ENCODE measurements around the gene CIART. TPM values are rescaled to one million over a fixed set of nuclear protein-coding genes. Genes with fewer than 3 reads are reported as not detected.
"Not testable (repeated sequence)": the region's sequence is repeated elsewhere in the genome, so short reads cannot be mapped to it uniquely, and the experiment has no call there.

CIART gene, protein sequence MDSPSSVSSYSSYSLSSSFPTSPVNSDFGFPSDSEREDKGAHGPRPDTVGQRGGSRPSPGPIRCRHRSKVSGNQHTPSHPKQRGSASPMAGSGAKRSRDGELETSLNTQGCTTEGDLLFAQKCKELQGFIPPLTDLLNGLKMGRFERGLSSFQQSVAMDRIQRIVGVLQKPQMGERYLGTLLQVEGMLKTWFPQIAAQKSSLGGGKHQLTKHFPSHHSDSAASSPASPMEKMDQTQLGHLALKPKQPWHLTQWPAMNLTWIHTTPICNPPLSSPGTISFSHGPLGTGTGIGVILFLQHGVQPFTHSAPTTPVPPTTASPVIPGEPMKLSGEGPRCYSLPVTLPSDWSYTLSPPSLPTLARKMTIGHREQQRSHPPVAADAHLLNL
- not detected in 2 replicates for total RNA-seq (2014; rRNA removed; shearing (Covaris generic))

- no peaks in the 10 kb centered on the region for H3K9me3 ChIP-seq (replicated peaks)
- no peak for DNase-seq
- no peaks in the 10 kb centered on the region; the same call in 1 of the 2 replicates for H3K27me3 ChIP-seq
- H3K4me1 ChIP-seq = no peaks in the 10 kb centered on the region
- H3K4me3 ChIP-seq = no peak within 1 kb of the TSS
- no peaks in the 10 kb centered on the region for H3K36me3 ChIP-seq
- no peak within 1 kb of the TSS for H3K27ac ChIP-seq
These were observed at the start of gene CIART for GRCh38 chr1:150281758-150282557. Gene CIART (plus strand): TSS chr1:150282554. CDS start chr1:150283268, 714 bp downstream.

GRCh38 chr1:150232921-150233320 lies 49.4 kb upstream of the CIART start:
- not testable (repeated sequence) for H3K27me3 ChIP-seq; H3K27ac ChIP-seq; H3K4me3 ChIP-seq; DNase-seq; H3K4me1 ChIP-seq; H3K9me3 ChIP-seq (replicated peaks)
- H3K36me3 ChIP-seq = peaks cover 21% of the 10 kb centered on the region

DNA sequence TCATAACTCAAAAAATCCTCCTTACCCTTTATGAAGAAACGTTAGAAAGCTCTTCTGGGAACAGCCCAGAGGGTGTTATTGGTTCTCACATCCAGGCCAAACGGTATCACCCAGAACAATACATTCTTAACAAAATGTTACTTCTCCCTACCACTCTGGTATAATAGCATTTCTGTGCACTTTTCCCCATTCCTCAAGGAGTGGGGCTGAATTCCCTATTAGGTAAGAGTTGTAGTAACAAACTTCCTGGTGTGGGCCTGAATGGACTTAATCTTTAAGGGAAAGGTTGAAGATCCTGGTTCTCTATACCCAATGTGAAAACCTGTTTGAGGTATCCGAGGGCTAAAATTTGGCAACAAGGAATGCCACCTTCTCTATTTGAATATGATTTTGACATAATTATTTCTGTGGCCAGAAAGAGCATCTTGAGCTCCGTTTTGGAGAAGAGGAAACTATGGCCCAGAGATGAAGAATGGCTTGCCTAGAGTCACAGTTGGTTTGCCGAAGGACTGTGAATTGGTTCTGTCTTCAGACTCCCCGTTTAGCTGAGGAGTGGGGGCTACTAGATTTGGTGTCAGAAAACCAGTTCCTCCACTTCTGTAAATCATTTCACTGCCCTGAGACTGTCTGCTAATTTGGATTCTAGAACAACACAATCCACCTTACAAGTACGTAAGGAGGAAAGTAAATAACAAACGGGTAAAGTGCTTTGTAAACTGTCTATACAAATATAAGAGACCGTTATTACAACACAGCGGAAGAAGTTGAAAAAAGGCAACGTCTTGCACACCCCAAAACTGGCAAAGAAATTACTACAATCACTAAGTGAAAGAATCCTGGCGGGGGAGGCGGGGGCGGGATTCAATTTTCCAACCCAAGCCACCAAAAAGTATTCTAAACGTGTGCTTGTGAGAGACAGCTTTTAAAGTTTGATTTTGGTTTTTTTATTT lies 48.7 kb upstream of the CIART start:
- Histone ChIP-seq H3K4me1 (no peaks in the 10 kb centered on the region), H3K9me3 (replicated peaks) (no peaks in the 10 kb centered on the region), H3K27ac (no peak overlapping the region), H3K36me3 (peaks cover 16% of the 10 kb centered on the region), H3K4me3 (peak overlapping the region; percentile 77), H3K27me3 (no peaks in the 10 kb centered on the region)
- DNase-seq = no peak

DNA sequence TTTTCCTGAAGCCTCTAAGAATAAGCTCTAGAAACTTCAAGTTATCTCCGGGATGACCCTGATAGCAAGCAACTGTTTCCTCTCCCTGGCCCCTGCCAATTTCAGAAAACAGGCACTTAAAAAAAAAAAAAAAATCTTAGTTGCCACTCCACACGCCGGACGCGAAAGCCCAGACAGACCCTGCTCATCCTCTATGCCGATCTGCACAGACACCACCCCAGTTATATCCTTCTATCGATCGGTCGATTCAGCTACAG lies 48.1 kb upstream of the CIART start:
- Histone ChIP-seq H3K36me3 (peaks cover 12% of the 10 kb centered on the region), H3K4me1 (no peaks in the 10 kb centered on the region), H3K27me3 (no peaks in the 10 kb centered on the region), H3K9me3 (replicated peaks) (no peaks in the 10 kb centered on the region), H3K4me3 (peak overlapping the region; percentile 77), H3K27ac (peak overlapping the region; percentile 86; the same call in 1 of the 2 replicates)
- no peak for DNase-seq

GRCh38 chr1:150234566-150235293 lies 47.6 kb upstream of the CIART start:
- peaks cover 12% of the 10 kb centered on the region for H3K36me3 ChIP-seq
- H3K4me1 ChIP-seq = no peaks in the 10 kb centered on the region
- H3K9me3 ChIP-seq (replicated peaks) = no peaks in the 10 kb centered on the region
- H3K27ac ChIP-seq = peak overlapping the region; percentile 86
- DNase-seq = peak; percentile 71 to 74
- peak overlapping the region; percentile 77 for H3K4me3 ChIP-seq
- no peaks in the 10 kb centered on the region for H3K27me3 ChIP-seq

DNA sequence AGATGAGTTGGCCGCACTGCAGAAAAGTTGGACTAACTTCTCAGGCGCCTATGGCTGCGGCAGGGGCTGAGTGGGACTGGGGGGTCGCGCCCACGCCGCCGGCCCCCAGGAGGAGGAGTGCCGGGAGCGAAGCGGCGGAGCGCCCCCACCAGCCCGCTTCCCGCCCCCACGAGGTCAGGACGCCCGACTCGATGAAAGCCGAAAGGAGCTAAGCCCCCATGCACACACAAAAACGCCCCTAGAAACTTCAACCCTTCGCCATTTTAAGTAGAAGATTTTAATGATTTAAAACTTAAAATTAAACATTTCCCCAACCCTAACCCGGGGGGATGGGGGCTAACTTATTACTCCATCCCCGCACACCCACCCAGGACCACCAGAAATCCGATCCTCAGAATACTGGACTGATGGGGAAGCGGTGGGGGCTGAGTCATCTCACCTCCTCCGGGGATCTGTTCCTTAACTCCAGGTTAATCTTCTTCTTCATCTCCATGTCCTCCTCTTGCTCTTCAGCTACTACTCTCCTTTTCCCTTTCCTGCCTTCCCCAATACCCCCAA lies 47.0 kb upstream of the CIART start:
- DNase-seq = peak; percentile 21 to 24
- H3K36me3 ChIP-seq = peaks cover 10% of the 10 kb centered on the region
- H3K27ac ChIP-seq = peak overlapping the region; percentile 86
- no peaks in the 10 kb centered on the region for H3K4me1 ChIP-seq
- H3K4me3 ChIP-seq = peak overlapping the region; percentile 77
- H3K27me3 ChIP-seq = no peaks in the 10 kb centered on the region
- H3K9me3 ChIP-seq (replicated peaks) = no peaks in the 10 kb centered on the region

GRCh38 chr1:150235852-150236613 lies 46.3 kb upstream of the CIART start, which contains the start of gene ANP32E:
Gene ANP32E (minus strand): TSS chr1:150236112. CDS start chr1:150235786, 326 bp downstream.
- peaks cover 5% of the 10 kb centered on the region; the same call in 1 of the 2 replicates for H3K36me3 ChIP-seq

GRCh38 chr1:150236614-150237100 lies 45.7 kb upstream of the CIART start:
- Histone ChIP-seq H3K27me3 (no peaks in the 10 kb centered on the region), H3K36me3 (peaks cover under 1% of the 10 kb centered on the region; the same call in 1 of the 2 replicates), H3K4me3 (peak overlapping the region; percentile 77), H3K27ac (peak overlapping the region; percentile 86), H3K4me1 (no peaks in the 10 kb centered on the region), H3K9me3 (replicated peaks) (no peaks in the 10 kb centered on the region)
- no peak for DNase-seq

More at GRCh38 chr1:150235852-150236613, 46.3 kb upstream of the CIART start, which contains the start of gene ANP32E:
- no peaks in the 10 kb centered on the region for H3K27me3 ChIP-seq
- no peaks in the 10 kb centered on the region for H3K4me1 ChIP-seq
- peak; percentile 96 to 99 for DNase-seq
- no peaks in the 10 kb centered on the region for H3K9me3 ChIP-seq (replicated peaks)
- peak within 1 kb of the TSS; percentile 86 for H3K27ac ChIP-seq
- peak within 1 kb of the TSS; percentile 77 for H3K4me3 ChIP-seq

DNA sequence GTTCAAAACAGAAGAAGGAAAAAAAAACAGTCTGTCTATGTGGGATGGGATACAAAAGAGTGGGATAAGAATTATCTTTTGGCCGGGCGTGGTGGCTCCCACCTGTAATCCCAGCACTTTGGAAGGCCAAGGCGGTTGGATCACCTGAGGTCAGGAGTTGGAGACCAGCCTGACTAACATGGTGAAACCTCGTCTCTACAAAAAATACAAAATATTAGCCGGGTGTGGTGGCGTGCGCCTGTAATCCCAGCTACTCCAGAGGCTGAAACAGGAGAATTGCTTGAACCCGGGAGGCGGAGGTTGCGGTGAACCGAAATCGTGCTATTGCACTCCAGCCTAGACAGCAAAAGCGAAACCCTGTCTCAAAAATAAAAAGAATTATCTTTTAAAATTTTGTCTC lies 45.2 kb upstream of the CIART start:
- H3K4me1 ChIP-seq; DNase-seq; H3K4me3 ChIP-seq; H3K9me3 ChIP-seq (replicated peaks); H3K36me3 ChIP-seq; H3K27me3 ChIP-seq; H3K27ac ChIP-seq: not testable (repeated sequence)

GRCh38 chr1:150237746-150238145 lies 44.6 kb upstream of the CIART start:
- H3K4me1 ChIP-seq = no peaks in the 10 kb centered on the region
- no peaks in the 10 kb centered on the region for H3K9me3 ChIP-seq (replicated peaks)
- no peak overlapping the region for H3K4me3 ChIP-seq
- H3K27ac ChIP-seq = no peak overlapping the region
- no peaks in the 10 kb centered on the region for H3K36me3 ChIP-seq
- no peak for DNase-seq
- no peaks in the 10 kb centered on the region for H3K27me3 ChIP-seq

- H3K9me3 ChIP-seq (replicated peaks) = no peaks in the 10 kb centered on the region
- H3K27ac ChIP-seq = no peak overlapping the region
- no peak for DNase-seq
These were observed 39.4 kb upstream of the CIART start for GRCh38 chr1:150243003-150243402.

GRCh38 chr1:150249936-150250335 lies 32.4 kb upstream of the CIART start:
- no peaks in the 10 kb centered on the region for H3K36me3 ChIP-seq
- no peak for DNase-seq
- H3K9me3 ChIP-seq (replicated peaks) = no peaks in the 10 kb centered on the region
- no peaks in the 10 kb centered on the region for H3K4me1 ChIP-seq
- H3K27ac ChIP-seq = no peak overlapping the region
- H3K4me3 ChIP-seq = no peak overlapping the region
- H3K27me3 ChIP-seq = no peaks in the 10 kb centered on the region

More at GRCh38 chr1:150243003-150243402, 39.4 kb upstream of the CIART start:
- Histone ChIP-seq H3K36me3 (no peaks in the 10 kb centered on the region), H3K4me1 (no peaks in the 10 kb centered on the region), H3K4me3 (no peak overlapping the region), H3K27me3 (no peaks in the 10 kb centered on the region)

- H3K36me3 ChIP-seq = no peaks in the 10 kb centered on the region
- peak overlapping the region; percentile 45; the same call in 1 of the 2 replicates for H3K27ac ChIP-seq
- H3K4me3 ChIP-seq = peak overlapping the region; percentile 51
- no peaks in the 10 kb centered on the region for H3K9me3 ChIP-seq (replicated peaks)
- H3K27me3 ChIP-seq = no peaks in the 10 kb centered on the region
- DNase-seq = no peak
- peaks cover 6% of the 10 kb centered on the region; the same call in 1 of the 2 replicates for H3K4me1 ChIP-seq
These were observed 26.2 kb upstream of the CIART start for GRCh38 chr1:150256198-150256553.
